SK-N-SH treated with all-trans-retinoic acid at 6 μM for 48 hours (cell line): ENCODE results near the gene KLLN.

ENCODE experiments used
- ATAC-seq: fragments of 200-7000 bp; cut with Tn5 transposase; 3 replicates; pipeline ENCODE4 v1.9.1; 2020; ENCODE audit warnings: mild to moderate bottlenecking, moderate library complexity
- ARNTL ChIP-seq: fragments of 450-650 bp; formaldehyde crosslinking; IDR thresholded peaks from 2 replicates; pipeline ENCODE4 v1.5.0; 2020; ENCODE audit warnings: low read depth, mild to moderate bottlenecking, moderate library complexity, borderline replicate concordance
- BACH2 ChIP-seq: fragments of 250-450 bp; sonication (Bioruptor Pico); IDR thresholded peaks from 2 replicates; pipeline ENCODE4 v1.9.0; 2021; ENCODE audit warnings: mild to moderate bottlenecking, borderline replicate concordance
- CREB5 ChIP-seq: fragments of 250-450 bp; sonication (Bioruptor Pico); IDR thresholded peaks from 2 replicates; pipeline ENCODE4 v1.5.1; 2020; ENCODE audit warnings: low read depth, mild to moderate bottlenecking, moderate library complexity
- CSRNP3 ChIP-seq: fragments of 250-450 bp; sonication (Bioruptor Pico); IDR thresholded peaks from 2 replicates; pipeline ENCODE4 v1.5.1; 2021; ENCODE audit warnings: mild to moderate bottlenecking, moderate library complexity
- ESRRG ChIP-seq: fragments of 250-450 bp; sonication (Bioruptor Pico); IDR thresholded peaks from 2 replicates; pipeline ENCODE4 v1.6.1; 2021; ENCODE audit warnings: mild to moderate bottlenecking
- GLIS3 ChIP-seq: fragments of 250-450 bp; sonication (Bioruptor Pico); IDR thresholded peaks from 2 replicates; pipeline ENCODE4 v1.5.0; 2020; ENCODE audit warnings: mild to moderate bottlenecking, moderate library complexity
- ISL1 ChIP-seq: fragments of 250-450 bp; sonication (Bioruptor Pico); IDR thresholded peaks from 2 replicates; pipeline ENCODE4 v2.1.2; 2022; ENCODE audit warnings: mild to moderate bottlenecking, moderate library complexity
- OSR1 ChIP-seq: fragments of 250-450 bp; sonication (Bioruptor Pico); IDR thresholded peaks from 2 replicates; pipeline ENCODE4 v1.8.0; 2022; ENCODE audit warnings: moderate library complexity, mild to moderate bottlenecking, inconsistent platforms
- PATZ1 ChIP-seq: fragments of 250-450 bp; sonication (Bioruptor Pico); IDR thresholded peaks from 2 replicates; pipeline ENCODE4 v1.8.0; 2020; ENCODE audit warnings: mild to moderate bottlenecking, moderate library complexity, borderline replicate concordance
- POU6F1 ChIP-seq: fragments of 250-450 bp; sonication (Bioruptor Pico); IDR thresholded peaks from 2 replicates; pipeline ENCODE4 v1.8.0; 2021; ENCODE audit warnings: low read depth, mild to moderate bottlenecking, moderate library complexity, borderline replicate concordance
- TCF4 ChIP-seq: fragments of 250-450 bp; sonication (Bioruptor Pico); IDR thresholded peaks from 2 replicates; pipeline ENCODE4 v1.8.0; 2021; ENCODE audit warnings: mild to moderate bottlenecking, moderate library complexity, borderline replicate concordance
- TSHZ2 ChIP-seq: fragments of 250-450 bp; sonication (Bioruptor Pico); IDR thresholded peaks from 2 replicates; pipeline ENCODE4 v1.5.0; 2020; ENCODE audit warnings: mild to moderate bottlenecking, moderate library complexity
- ZFP3 ChIP-seq: fragments of 250-450 bp; sonication (Bioruptor Pico); IDR thresholded peaks from 2 replicates; pipeline ENCODE4 v1.5.0; 2020; ENCODE audit warnings: mild to moderate bottlenecking, moderate library complexity
- ZFP30 ChIP-seq: fragments of 450-650 bp; formaldehyde crosslinking; IDR thresholded peaks from 2 replicates; pipeline ENCODE4 v1.5.0; 2022; ENCODE audit warnings: mild to moderate bottlenecking, moderate library complexity
- ZNF70 ChIP-seq: fragments of 450-650 bp; formaldehyde crosslinking; IDR thresholded peaks from 2 replicates; pipeline ENCODE4 v1.5.0; 2020; ENCODE audit warnings: mild to moderate bottlenecking, moderate library complexity

The KLLN gene

GRCh38 chr10:87860816-87861403 is 2.4 kb downstream of the KLLN start:
- no peak for ATAC-seq

GRCh38 chr10:87860156-87860795 is 3.1 kb downstream of the KLLN start:
- ATAC-seq = peak; percentile 17
- TF ChIP-seq TSHZ2 (CRISPR knock-in tag) = no peak
- no peak for TF ChIP-seq ISL1
- no peak for TF ChIP-seq ZFP30 (CRISPR knock-in tag)
- no peak for TF ChIP-seq GLIS3
- no peak for TF ChIP-seq PATZ1 (CRISPR knock-in tag)

More at GRCh38 chr10:87860816-87861403, 2.4 kb downstream of the KLLN start:
- no peak for TF ChIP-seq ESRRG (CRISPR knock-in tag)
- TF ChIP-seq ZNF70 (CRISPR knock-in tag) = no peak
- TF ChIP-seq OSR1 (CRISPR knock-in tag) = no peak
- no peak for TF ChIP-seq POU6F1 (CRISPR knock-in tag)
- TF ChIP-seq ZFP30 (CRISPR knock-in tag) = no peak
- no peak for TF ChIP-seq PATZ1 (CRISPR knock-in tag)
- no peak for TF ChIP-seq ARNTL (CRISPR knock-in tag)
- no peak for TF ChIP-seq ZFP3
- no peak for TF ChIP-seq CREB5 (CRISPR knock-in tag)
- TF ChIP-seq CSRNP3 (CRISPR knock-in tag) = no peak
- no peak for TF ChIP-seq TSHZ2 (CRISPR knock-in tag)
- no peak for TF ChIP-seq TCF4
- no peak for TF ChIP-seq BACH2 (CRISPR knock-in tag)
